GM21717 (cell line): ENCODE data around the gene ARHGAP15.

Source experiments
- ATAC-seq: cut with Tn5 transposase; IDR thresholded peaks from one replicate; pipeline ENCODE4 v1.9.1; 2021; ENCODE audit warnings: mild to moderate bottlenecking, moderate library complexity; ENCODE audit not compliant: unreplicated experiment

ARHGAP15 gene

GRCh38 chr2:143144813-143145455, 15.7 kb downstream of the ARHGAP15 start:
- no peak for ATAC-seq

GRCh38 chr2:143146366-143146765, 17.1 kb downstream of the ARHGAP15 start:
- ATAC-seq, result no peak

- no peak for ATAC-seq
These were observed 17.8 kb downstream of the ARHGAP15 start for GRCh38 chr2:143146815-143147530.

- ATAC-seq, result no peak
These were observed 18.8 kb downstream of the ARHGAP15 start for GRCh38 chr2:143148011-143148410.

GRCh38 chr2:143148757-143149156, 19.5 kb downstream of the ARHGAP15 start:
- ATAC-seq, result peak; percentile 33

- ATAC-seq, result peak; percentile 81
These were observed 21.1 kb downstream of the ARHGAP15 start for GRCh38 chr2:143150287-143150686.

GRCh38 chr2:143151111-143151752, 22.0 kb downstream of the ARHGAP15 start:
- no peak for ATAC-seq

- ATAC-seq, result no peak
These were observed 23.0 kb downstream of the ARHGAP15 start for GRCh38 chr2:143152219-143152618.

GRCh38 chr2:143152637-143153036, 23.4 kb downstream of the ARHGAP15 start:
- no peak for ATAC-seq

GRCh38 chr2:143155661-143156060, 26.4 kb downstream of the ARHGAP15 start:
- ATAC-seq, result no peak

- no peak for ATAC-seq
These were observed 27.8 kb downstream of the ARHGAP15 start for GRCh38 chr2:143157001-143157400.

GRCh38 chr2:143157418-143157817, 28.2 kb downstream of the ARHGAP15 start:
- no peak for ATAC-seq

- no peak for ATAC-seq
These were observed 28.9 kb downstream of the ARHGAP15 start for GRCh38 chr2:143158098-143158497.

- no peak for ATAC-seq
These were observed 29.6 kb downstream of the ARHGAP15 start for GRCh38 chr2:143158551-143159485.

- no peak for ATAC-seq
These were observed 30.2 kb downstream of the ARHGAP15 start for GRCh38 chr2:143159486-143159840.

GRCh38 chr2:143160732-143161707, 31.8 kb downstream of the ARHGAP15 start:
- no peak for ATAC-seq

GRCh38 chr2:143162123-143162837, 33.1 kb downstream of the ARHGAP15 start:
- peak; percentile 80 for ATAC-seq

- ATAC-seq, result no peak
These were observed 33.8 kb downstream of the ARHGAP15 start for GRCh38 chr2:143162997-143163396.

- no peak for ATAC-seq
These were observed 34.3 kb downstream of the ARHGAP15 start for GRCh38 chr2:143163499-143163898.
